Skeletal muscle tissue (tissue), 4 donors: ENCODE measurements around the gene BCL11B. TPM values are rescaled to one million over a fixed set of nuclear protein-coding genes. Genes with fewer than 3 reads are reported as not detected.
A peak's percentile ranks its signal among the peaks of the same experiment; 100 is the strongest.

Experiments
- H3K27ac ChIP-seq: one replicate; pipeline ENCODE4 v1.7.0; 2013; ENCODE audit warnings: mild to moderate bottlenecking, low read depth, low read length, inconsistent platforms
- H3K27me3 ChIP-seq, 3 donors: one replicate each; pipeline ENCODE4 v1.7.0; 2013; ENCODE audit warnings: low read length in 3 of 3; ENCODE audit not compliant: control insufficient read depth in 3 of 3, insufficient read depth in 3 of 3
- H3K36me3 ChIP-seq, 3 donors: one replicate each; pipeline ENCODE4 v1.7.0; 2013; ENCODE audit warnings: low read length in 3 of 3; ENCODE audit not compliant: control insufficient read depth in 3 of 3, insufficient read depth in 3 of 3
- H3K4me1 ChIP-seq, 3 donors: one replicate each; pipeline ENCODE4 v1.7.0; 2013; ENCODE audit warnings: low read length in 3 of 3, mild to moderate bottlenecking in 3 of 3; ENCODE audit not compliant: control insufficient read depth in 3 of 3, insufficient read depth in 3 of 3
- H3K4me3 ChIP-seq, 3 donors: one replicate each; pipeline ENCODE4 v1.7.0; 2013; ENCODE audit warnings: low read length in 3 of 3
- H3K9ac ChIP-seq, 3 donors: one replicate each; pipeline ENCODE4 v1.7.0; 2013; ENCODE audit warnings: low read length in 3 of 3, mild to moderate bottlenecking in 3 of 3, moderate library complexity in 2 of 3, low read depth in 1 of 3
- H3K9me3 ChIP-seq, 3 donors: one replicate each; pipeline ENCODE4 v1.7.0; 2013; ENCODE audit warnings: low read length in 3 of 3; ENCODE audit not compliant: control insufficient read depth in 3 of 3
- total RNA-seq: library from RNA; depleted of rRNA; stranded (reverse); fragments of >200 nt; gene quantifications from one replicate; pipeline ENCODE4 v1.2.3, GENCODE V29; 2014
- donor health status: Osteomylitis.

BCL11B gene
- total RNA-seq, 1 donor from 2014 or later: 1.0 TPM

GRCh38 chr14:99276482-99276881 lies 4.5 kb upstream of the BCL11B start:
- peaks cover 49 to 77% (median 61%) of the 10 kb centered on the region in 3 donors for H3K27me3 ChIP-seq
- no peak overlapping the region for H3K9ac ChIP-seq
- no peak overlapping the region for H3K27ac ChIP-seq
- H3K4me1 ChIP-seq: peaks cover 2 to 16% (median 9%) of the 10 kb centered on the region in 3 donors
- no peaks in the 10 kb centered on the region for H3K9me3 ChIP-seq
- no peak overlapping the region for H3K4me3 ChIP-seq
- no peaks in the 10 kb centered on the region for H3K36me3 ChIP-seq

- Histone ChIP-seq H3K4me3 (no peak overlapping the region), H3K9ac (no peak overlapping the region), H3K27me3 (peaks cover 53 to 73% (median 62%) of the 10 kb centered on the region in 3 donors), H3K9me3 (no peaks in the 10 kb centered on the region), H3K4me1 (peaks cover 2 to 16% (median 12%) of the 10 kb centered on the region in 3 donors), H3K36me3 (no peaks in the 10 kb centered on the region), H3K27ac (no peak overlapping the region)
These were observed 3.2 kb upstream of the BCL11B start for GRCh38 chr14:99275222-99275584.

- Histone ChIP-seq H3K27me3 (peaks cover 54 to 73% (median 61%) of the 10 kb centered on the region in 3 donors), H3K4me3 (no peak overlapping the region), H3K36me3 (no peaks in the 10 kb centered on the region), H3K9me3 (no peaks in the 10 kb centered on the region), H3K27ac (no peak overlapping the region), H3K9ac (no peak overlapping the region), H3K4me1 (peaks cover 4 to 16% (median 14%) of the 10 kb centered on the region in 3 donors)
These were observed 2.6 kb upstream of the BCL11B start for GRCh38 chr14:99274346-99275221.

GRCh38 chr14:99273766-99274345 lies 1.9 kb upstream of the BCL11B start:
- H3K4me1 ChIP-seq: peaks cover 4 to 16% (median 14%) of the 10 kb centered on the region in 3 donors
- H3K9ac ChIP-seq: no peak overlapping the region
- H3K4me3 ChIP-seq: no peak overlapping the region
- peaks cover 55 to 73% (median 62%) of the 10 kb centered on the region in 3 donors for H3K27me3 ChIP-seq
- H3K36me3 ChIP-seq: no peaks in the 10 kb centered on the region
- no peak overlapping the region for H3K27ac ChIP-seq
- no peaks in the 10 kb centered on the region for H3K9me3 ChIP-seq

- H3K27ac ChIP-seq: no peak overlapping the region
- peaks cover 4 to 16% (median 14%) of the 10 kb centered on the region in 3 donors for H3K4me1 ChIP-seq
These were observed 1.1 kb upstream of the BCL11B start for GRCh38 chr14:99272899-99273765.

GRCh38 chr14:99272632-99272898 lies 568 bp upstream of the BCL11B start:
- H3K9ac ChIP-seq: no peak overlapping the region
- H3K4me1 ChIP-seq: peaks cover 4 to 16% (median 14%) of the 10 kb centered on the region in 3 donors
- peaks cover 64 to 78% (median 66%) of the 10 kb centered on the region in 3 donors for H3K27me3 ChIP-seq
- no peaks in the 10 kb centered on the region for H3K36me3 ChIP-seq
- no peak overlapping the region for H3K27ac ChIP-seq
- peak overlapping the region in 1 of 3 donors; percentile 21 for H3K4me3 ChIP-seq
- no peaks in the 10 kb centered on the region for H3K9me3 ChIP-seq

More at GRCh38 chr14:99272899-99273765, 1.1 kb upstream of the BCL11B start:
- Histone ChIP-seq H3K9ac (no peak overlapping the region), H3K27me3 (peaks cover 62 to 73% (median 62%) of the 10 kb centered on the region in 3 donors), H3K36me3 (no peaks in the 10 kb centered on the region), H3K4me3 (no peak overlapping the region), H3K9me3 (no peaks in the 10 kb centered on the region)

GRCh38 chr14:99271221-99271941 lies 616 bp downstream of the BCL11B start:
- Histone ChIP-seq H3K27ac (no peak overlapping the region), H3K4me3 (peak overlapping the region; percentile 21 to 52 (median 24)), H3K36me3 (no peaks in the 10 kb centered on the region), H3K9me3 (no peaks in the 10 kb centered on the region), H3K4me1 (peaks cover 4 to 16% (median 15%) of the 10 kb centered on the region in 3 donors), H3K27me3 (peaks cover 66 to 76% (median 72%) of the 10 kb centered on the region in 3 donors), H3K9ac (peak overlapping the region in 1 of 3 donors; percentile 33)

- H3K4me1 ChIP-seq: peaks cover 4 to 18% (median 16%) of the 10 kb centered on the region in 3 donors
- no peaks in the 10 kb centered on the region for H3K36me3 ChIP-seq
These were observed 1.4 kb downstream of the BCL11B start for GRCh38 chr14:99270458-99271220.

More at GRCh38 chr14:99270458-99271220, 1.4 kb downstream of the BCL11B start:
- H3K4me3 ChIP-seq: peak overlapping the region in 1 of 3 donors; percentile 35
- no peak overlapping the region for H3K9ac ChIP-seq
- H3K9me3 ChIP-seq: no peaks in the 10 kb centered on the region
- peaks cover 66 to 78% (median 78%) of the 10 kb centered on the region in 3 donors for H3K27me3 ChIP-seq
- no peak overlapping the region for H3K27ac ChIP-seq
